GM19238 (cell line): ENCODE results near the gene LHFPL3.

ENCODE experiments used
- DNase-seq: peaks from one replicate; pipeline ENCODE4 v3.0.0; 2011; ENCODE audit warnings: low spot score; ENCODE audit not compliant: insufficient read length

LHFPL3 gene

DNA sequence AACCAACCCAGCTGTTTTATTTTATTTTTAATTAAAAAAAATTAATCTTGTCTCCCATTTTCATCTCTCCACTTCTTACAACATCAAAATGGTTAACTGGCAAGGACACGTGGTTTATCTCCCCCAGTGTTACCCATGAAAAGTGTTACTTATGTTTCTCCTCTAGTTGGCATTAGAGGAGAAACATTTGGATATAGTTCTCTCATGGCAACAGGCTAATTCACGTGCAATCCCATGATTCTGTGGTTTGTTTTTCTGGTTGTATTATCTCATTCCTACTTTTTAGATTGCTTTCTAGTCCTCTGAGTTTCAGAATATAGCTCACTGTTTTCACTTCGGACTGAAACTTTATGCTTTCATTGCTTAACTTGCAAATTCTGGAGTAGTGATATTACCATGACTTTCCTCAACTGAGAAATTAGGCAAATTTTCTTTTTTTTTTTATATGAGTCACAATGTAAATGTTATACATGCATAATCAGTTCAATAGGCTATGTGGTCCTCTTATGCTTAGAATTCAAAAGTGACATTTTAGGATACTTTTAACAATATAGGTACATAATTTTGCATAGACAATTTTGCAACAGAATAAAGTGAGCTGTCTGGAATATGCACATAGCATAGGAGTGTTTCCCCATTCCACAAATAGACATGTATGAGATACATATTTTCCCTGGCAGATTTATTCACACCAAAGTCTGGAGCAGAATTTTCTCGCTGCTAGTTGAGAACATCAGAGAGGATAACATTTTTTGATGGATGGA, 43.0 kb downstream of the LHFPL3 start:
- DNase-seq: no peak

DNA sequence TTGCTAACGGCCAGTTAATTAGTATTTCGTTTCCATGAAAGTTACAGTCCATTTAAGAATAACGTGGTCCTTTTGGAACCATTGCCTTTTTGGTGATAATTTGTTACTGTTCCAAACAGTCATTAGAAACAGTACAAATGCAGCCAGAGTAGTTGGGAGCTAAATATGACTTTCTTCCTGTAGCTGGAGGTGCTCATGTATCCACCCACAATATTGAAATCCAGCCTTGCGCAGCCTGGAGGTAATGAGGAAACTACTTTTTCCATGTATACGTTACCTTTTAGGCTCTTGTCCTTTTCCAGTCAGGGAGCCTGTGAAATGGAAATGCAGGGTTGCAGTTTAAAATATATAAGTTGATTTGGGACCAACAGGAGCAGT, 43.6 kb downstream of the LHFPL3 start:
- DNase-seq: no peak

DNA sequence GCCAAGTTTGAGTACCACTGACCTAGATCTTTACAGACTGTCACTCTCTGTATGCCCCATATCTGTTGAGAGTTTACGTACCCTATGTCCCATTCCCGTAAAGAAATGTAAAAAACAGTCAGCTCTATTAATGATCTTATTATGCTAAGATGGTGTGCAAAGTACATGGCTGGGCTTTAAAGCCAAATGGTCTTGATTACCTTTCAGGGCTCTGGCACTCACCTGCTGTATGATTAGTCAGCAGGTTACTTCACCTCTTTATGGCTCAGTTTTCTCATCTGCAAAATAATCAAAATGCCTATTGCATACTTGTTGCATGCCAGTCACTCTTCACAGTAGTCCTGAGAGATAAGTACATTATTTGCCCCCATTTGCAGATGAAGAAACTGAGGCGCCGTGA, 54.2 kb downstream of the LHFPL3 start:
- no peak for DNase-seq

DNA sequence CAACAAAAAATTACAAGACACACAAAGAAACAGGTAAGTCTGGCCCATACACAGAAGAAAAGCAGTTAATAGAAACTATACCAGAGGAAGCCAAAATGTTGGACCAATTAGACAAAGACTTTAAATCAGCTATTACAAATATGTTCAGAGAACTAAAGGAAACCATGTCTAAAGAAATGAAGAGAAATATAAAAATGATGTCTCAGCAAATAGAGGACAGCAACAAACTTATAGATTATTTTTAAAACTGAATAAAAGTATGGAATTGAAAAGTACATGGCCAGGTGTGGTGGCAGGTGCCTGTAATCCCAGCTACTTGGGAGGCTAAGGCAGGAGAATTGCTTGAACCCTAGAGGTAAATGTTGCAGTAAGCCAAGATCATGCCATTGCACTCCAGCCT, 58.5 kb downstream of the LHFPL3 start:
- DNase-seq: no peak

DNA sequence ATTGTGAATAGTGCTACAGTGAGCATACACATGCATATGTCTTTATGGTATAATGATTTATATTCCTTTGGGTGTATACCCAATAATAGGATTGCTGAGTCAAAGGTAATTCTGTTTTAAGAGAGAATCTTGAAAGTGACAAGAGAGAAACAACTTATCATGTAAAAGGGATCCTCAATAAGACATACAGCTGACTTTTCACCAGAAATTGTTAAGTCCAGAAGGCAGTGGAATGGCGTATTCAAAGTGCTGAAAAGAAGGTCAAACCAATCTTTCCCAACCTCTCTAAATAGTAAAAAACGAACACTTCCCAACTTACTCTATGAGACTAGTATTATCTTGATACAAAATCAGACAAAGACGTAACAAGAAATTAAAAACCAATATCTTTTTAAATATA, 59.8 kb downstream of the LHFPL3 start:
- DNase-seq: no peak

DNA sequence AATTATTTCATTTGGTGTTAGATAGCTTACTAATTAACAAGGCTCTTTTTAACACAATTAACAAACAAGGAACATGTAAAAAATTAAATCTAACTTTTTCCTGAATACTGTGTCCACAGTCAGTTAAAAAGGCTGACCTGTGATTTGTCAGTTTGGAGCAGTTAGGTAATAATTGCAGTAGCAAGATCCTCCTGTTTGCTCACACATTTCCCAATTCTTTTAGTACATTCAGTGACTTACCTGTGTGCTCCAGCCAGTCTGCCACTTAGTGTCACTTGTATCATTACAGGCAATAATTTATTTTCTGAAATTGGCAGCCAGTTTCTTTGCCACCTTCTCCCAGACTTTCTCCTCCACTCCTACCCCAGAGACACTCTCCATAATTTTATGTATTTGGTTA, 66.8 kb downstream of the LHFPL3 start:
- DNase-seq: no peak

DNA sequence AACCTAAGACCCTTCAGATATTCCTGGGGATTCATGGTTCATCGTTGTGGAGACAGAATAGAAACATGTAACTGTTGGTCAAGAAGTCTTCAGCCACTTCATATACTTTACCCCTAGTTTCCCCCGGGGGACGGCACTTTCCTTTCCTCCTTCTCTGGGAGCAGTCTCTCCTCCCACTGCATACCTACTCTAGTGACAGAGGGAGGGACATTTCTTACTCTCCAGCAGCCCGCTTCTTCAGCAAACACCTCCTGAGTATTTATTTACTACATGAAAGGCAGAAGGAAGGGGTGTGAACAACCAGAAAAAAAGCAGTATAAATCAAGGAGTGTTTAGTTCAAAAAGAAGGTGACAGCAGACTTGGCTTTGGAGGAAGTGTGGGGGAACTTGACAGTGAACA, 69.0 kb downstream of the LHFPL3 start:
- no peak for DNase-seq

DNA sequence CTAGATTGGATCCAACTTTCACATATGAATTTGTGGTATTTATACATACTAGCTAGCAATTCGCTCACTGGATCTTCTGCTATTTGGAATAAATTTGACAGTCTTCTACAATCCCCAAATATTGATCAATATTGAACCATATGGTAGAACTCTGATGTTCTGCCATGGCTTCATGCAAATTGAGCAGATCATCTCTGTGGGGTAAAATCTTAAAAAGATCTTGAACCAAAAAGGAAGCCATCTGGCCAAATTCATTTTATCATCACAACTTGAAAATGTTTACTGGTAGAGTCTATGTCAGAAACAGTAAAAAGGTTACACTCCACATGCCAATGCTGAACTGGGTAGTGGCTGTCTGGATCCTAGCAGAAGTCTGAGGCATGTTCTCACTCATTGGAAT, 80.0 kb downstream of the LHFPL3 start:
- no peak for DNase-seq

DNA sequence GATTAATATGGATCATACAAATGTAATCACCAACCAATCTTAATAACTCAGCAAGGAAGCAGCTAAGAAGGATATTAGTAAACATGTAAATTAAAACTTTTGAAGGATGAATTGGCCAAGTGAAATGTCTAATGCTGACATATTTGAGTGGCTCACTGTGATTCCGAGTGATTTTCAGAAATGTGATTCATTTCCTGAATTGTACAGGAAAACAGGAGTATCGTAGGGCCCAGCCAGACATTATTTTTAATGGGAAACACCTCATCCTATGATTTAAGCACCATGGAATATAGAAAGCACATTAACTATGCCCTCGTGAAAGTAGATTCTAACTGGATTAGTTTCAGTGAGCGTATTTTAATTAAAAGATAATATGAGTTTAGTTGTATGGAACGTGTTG, 82.3 kb downstream of the LHFPL3 start:
- DNase-seq: no peak

DNA sequence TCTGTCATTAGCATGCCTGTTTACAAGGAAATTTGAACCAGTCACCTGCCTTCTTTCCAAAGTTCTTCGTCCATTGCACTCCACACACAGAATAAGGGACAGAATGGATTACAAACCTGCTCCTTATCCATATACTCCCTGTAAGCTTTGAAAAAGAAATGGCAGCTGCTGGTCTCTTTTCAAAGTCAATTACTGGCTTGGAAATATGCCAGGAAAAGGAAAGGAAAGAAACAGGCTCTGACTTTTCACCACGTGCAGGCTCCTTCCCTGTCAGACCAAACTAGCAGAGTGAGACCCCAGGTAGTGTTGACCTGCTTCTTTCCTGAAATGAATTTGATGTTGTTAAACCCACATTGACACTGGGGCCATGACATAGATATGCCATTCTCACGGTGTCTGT, 84.5 kb downstream of the LHFPL3 start:
- DNase-seq: no peak

DNA sequence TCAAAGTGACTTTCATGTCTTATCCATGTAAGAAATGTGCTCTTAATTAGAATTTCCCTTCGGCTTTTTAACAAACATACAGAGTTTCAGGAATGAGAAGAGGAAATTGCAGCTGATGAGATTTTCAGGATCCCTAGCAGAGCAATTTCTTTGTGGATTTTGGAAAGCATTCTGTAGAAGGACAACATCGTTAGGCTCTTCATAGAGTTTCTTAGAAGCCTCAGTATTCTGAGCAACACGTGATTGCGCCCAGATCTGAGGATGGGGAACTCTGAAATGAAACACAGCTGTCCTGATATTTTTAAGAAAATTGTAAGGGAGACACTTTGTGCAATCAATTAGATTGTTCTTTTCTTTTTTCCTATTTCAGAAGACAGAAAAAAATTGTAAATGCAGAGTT, 85.8 kb downstream of the LHFPL3 start:
- no peak for DNase-seq

DNA sequence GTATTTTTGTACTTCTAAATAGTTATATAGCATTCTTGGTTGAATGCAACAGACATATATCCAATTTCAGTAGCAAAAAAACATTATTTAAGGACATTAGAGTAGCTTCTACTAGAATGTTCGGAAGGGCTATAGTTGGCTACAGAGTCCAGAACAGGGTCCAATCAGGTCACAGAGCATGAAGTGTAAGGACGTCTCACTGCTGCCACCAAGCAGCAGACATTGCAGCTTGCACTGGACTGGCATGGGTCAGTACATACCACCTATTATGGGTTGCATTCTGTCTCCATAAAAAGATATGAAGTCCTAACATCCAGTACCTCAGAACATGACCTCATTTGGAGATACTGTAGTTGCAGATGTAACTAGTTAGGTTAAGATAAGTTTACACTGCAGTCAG, 87.3 kb downstream of the LHFPL3 start:
- no peak for DNase-seq

DNA sequence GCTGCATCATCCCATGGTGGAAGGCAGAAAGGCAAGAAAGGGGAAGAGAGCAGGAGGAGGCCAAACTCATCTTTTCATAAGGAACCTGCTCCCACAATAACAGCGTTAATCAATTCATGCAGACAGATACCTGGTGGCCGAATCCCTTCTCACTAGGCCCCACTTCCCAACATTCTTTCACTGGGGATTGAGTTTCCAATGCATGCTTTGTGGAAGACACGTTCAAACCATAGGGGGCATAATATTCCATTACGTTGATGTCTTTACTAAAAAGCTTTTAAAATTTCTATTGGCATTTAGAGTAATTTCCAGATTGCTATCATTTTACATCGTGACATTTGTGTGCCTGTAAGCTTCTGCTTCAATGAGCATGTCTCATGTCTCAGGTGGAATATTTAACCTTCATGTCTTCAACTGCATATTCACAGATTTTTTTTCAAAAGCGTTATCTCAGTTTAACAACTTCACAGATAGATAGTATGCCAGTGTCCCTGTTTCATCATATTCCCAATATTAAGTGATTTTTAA, 88.5 kb downstream of the LHFPL3 start:
- DNase-seq: no peak

DNA sequence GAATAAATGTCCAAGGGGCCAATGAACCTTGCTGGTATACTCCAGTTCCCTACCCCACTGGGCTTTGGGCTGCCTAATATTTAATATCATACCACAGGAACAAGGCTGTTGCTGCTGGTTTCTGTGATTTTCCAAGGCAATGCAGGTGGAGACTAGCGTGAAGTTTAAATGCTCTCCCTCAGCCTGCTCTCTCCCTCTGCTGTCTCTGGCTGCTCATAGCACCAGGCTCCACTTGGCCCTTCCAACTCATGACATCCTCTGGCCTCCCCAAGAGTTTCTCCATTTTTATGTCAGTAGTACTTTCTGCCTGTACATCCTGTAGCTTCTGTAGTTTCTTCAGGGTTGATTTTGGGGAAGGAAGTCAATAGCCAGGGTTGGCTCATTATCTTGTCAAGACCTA, 103.5 kb downstream of the LHFPL3 start:
- no peak for DNase-seq

DNA sequence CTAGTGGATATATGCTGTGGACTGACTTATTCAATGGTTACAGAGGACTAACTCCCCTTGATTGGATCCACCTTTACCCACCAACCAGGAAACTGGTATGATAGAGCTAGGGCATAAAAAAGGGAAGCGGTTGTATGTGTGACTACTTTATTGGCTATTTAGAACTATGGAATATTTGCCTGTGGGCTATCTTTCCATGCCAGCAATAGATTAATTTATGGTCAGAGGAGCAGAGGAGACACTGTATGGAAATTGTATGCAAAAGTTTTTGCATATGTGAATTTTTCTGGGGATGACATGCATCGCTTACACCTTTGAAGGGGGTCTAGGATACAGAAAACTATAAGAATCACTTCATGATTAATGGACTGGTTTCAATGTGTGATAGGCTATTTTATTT, 105.7 kb downstream of the LHFPL3 start:
- DNase-seq: no peak

DNA sequence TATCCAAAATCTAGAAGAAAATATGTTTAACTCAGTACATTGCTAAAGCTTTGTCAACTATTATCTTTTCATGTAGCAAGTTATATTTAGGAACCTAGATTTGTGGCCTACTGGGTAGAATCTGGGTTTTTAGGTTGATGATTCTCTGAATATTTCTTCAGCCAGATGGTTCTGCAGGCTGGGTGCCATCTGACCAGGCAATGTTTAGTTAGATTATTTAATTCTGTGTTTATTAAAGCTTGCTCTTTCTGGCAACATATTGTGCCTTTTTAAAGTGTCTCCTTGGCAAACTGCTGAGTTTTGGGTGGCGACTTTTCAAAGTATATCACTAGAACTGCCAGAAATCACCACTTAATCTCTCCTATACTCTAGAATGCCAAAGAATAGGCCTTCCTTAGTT, 114.1 kb downstream of the LHFPL3 start:
- DNase-seq: no peak

DNA sequence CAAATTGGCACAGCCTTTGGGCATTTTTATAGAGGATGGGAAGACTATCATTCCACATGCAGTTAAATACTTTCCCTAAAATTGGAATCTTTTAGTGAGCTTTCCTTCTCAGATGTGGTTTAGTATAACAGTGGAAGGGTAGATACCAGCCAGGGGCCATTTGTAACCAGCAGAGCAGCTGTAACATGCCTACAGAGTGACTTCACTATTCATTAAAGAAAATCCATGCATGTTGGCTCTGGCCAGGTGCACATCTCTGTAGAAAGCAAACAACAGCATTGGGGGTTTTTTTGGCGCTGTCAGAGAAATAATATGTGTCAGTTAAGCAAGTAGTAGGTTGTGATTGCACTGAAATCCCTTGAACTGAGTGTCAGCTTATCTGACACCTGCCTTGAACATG, 115.6 kb downstream of the LHFPL3 start:
- DNase-seq: no peak

DNA sequence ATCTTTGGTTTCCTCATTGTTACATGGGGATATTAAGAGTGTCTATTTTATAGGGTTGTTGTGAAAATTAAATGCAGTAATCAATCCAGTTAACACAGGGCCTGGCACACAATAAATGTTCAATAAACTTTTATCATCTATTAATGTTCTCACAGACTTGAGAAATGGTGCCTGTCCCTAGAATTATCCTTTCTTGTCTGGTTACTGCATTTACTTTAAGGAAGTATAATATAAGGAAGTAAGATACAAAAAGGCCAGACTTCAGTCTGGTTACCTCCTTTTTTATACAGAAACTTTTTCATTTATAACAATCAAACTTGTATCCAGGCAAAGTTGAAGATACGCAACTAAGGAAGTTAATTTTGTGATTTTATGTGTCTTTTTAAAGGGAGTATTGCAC, 117.0 kb downstream of the LHFPL3 start:
- no peak for DNase-seq

DNA sequence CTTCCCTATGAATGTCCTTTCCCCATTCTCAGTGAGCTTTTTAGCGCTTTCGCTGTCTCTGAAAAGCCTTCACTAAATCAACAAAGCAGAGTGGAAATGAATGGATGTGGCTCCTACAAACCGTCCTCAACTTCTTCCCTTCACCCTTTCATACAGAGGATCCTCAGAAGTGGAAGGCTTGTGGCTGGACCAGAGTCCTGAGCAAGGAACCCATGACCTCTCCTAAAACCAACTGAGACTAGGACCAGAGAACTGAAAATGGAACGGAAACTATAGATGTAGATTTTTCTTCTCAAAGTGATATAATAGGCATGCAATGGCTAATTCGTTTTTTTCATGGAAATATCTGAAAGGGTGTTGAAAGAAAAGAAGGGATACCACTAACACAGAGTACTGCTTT, 122.5 kb downstream of the LHFPL3 start:
- no peak for DNase-seq

DNA sequence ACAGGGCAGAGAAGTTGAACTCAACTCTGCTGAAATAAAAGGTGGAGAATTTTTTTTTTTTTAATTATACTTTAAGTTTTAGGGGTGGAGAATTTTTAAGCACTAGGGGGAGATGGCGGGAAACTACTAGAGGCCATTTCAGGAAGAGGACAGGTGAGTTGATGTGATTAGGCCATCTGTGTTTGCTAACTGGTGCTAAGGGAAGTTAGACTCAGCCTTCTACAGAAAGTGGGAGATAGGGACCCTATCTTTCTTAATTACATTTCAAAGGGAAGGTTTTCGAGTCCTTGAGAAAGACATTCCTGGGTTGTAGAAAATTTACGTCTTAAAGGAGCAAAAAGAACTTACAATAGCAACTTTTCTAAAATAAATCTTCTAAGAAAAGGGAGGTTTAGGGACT, 124.8 kb downstream of the LHFPL3 start:
- DNase-seq: no peak

DNA sequence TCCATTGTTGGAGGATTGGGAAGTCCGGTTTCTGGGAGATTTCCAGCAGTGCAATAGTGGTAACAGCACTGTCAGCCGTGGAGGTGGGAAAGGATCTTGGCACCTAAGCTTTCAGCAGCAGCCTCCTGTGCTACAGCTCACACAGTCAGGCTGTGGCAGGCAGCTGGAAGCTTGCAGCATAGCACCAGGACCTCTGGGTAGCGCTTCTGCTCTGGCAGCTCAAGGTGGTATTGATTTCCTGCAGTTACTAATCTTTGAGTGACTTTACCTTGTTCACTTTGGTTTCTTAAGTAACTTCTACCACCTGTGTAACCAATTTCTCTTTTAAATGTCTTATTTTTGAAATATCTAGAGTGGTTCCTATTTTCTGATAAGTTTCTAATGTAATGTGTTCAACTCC, 130.5 kb downstream of the LHFPL3 start:
- no peak for DNase-seq

DNA sequence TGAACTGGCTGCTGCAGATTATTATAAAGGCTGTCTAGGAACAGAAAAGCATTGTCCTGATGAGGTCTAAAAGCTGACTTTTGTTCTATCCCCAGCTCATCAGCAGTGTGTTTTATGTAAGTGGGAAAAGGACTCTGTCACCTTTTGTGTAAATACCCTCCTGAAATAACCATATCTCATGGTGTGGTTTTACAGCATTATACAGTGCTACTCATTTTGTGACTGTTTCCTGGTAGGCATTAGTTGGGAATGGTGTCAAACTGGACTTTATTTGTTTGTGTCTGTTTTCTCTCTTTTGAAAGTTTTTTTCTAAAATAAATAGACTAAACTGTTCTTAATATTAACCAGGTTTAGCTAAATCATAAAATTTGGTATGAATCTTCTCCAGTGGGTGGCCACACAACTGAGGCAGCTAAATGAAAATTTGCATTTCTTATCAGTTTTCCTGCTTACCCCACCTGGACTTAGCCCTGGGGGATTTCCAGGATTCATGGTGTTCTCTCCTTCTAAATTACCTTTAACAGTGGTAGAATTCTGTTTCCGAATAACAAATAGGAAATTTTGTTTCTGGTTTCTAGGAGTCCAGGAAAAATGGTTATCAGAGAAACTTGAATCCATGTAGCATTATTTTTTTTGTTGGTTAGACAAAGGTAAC, 140.9 kb downstream of the LHFPL3 start:
- DNase-seq: no peak

DNA sequence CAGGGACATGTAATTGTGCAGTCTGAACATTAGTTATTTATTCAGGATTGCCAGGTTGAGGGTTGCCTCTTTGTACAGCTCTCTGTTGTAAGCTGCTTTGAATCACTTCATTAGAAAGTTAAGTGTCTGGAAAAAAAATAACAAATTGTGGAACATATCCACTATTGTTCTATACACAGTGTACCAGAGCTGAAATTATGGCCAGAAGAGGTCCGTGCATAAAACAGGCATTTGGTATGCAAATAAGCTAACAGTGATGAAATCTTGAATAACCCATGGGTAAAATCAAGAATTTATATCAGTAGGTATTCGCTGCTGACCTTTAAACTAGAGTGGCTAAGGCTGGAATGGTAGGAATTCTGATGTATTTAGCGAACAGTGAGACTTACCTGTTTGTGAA, 152.1 kb downstream of the LHFPL3 start:
- no peak for DNase-seq
